GM12865 (cell line): ENCODE data around the gene SDR9C7.
"Not testable (repeated sequence)": the region's sequence is repeated elsewhere in the genome, so short reads cannot be mapped to it uniquely, and the experiment has no call there.

Experiments used
- DNase-seq: peaks from one replicate; pipeline ENCODE4 v3.0.0; 2010; ENCODE audit warnings: low read depth
- H3K4me3 ChIP-seq: 2 replicates; pipeline ENCODE4 v1.5.1; 2011; ENCODE audit warnings: mild to moderate bottlenecking, low read depth, low read length, control low read depth
- CTCF ChIP-seq: IDR thresholded peaks from 2 replicates; pipeline ENCODE4 v1.5.1; 2011; ENCODE audit warnings: low read length, control low read depth, low read depth, inconsistent platforms; ENCODE audit not compliant: insufficient read depth; ENCODE audit errors: missing control alignments

The SDR9C7 gene

GRCh38 chr12:56933826-56934625 lies at the start of gene SDR9C7:
Gene SDR9C7, minus strand, starts transcription at chr12:56934408. Its CDS starts 147 bp downstream, at chr12:56934261.
- TF ChIP-seq CTCF: no peak
- DNase-seq: no peak
- no peak within 1 kb of the TSS for H3K4me3 ChIP-seq

- no peak overlapping the region for H3K4me3 ChIP-seq
- no peak for DNase-seq
- no peak for TF ChIP-seq CTCF
Measured at GRCh38 chr12:56983386-56983785, 49.2 kb upstream of the SDR9C7 start.

GRCh38 chr12:56982578-56983236 lies 48.5 kb upstream of the SDR9C7 start:
- not testable (repeated sequence) for DNase-seq, H3K4me3 ChIP-seq

GRCh38 chr12:56980941-56981530 lies 46.8 kb upstream of the SDR9C7 start:
- TF ChIP-seq CTCF: no peak
- H3K4me3 ChIP-seq: no peak overlapping the region
- DNase-seq: no peak

GRCh38 chr12:56980268-56980667 lies 46.1 kb upstream of the SDR9C7 start:
- TF ChIP-seq CTCF: no peak
- H3K4me3 ChIP-seq: no peak overlapping the region
- no peak for DNase-seq

GRCh38 chr12:56979628-56980027 lies 45.4 kb upstream of the SDR9C7 start:
- no peak overlapping the region for H3K4me3 ChIP-seq
- no peak for DNase-seq
- no peak for TF ChIP-seq CTCF

- no peak for DNase-seq
- no peak for TF ChIP-seq CTCF
- H3K4me3 ChIP-seq: no peak overlapping the region
Measured at GRCh38 chr12:56978397-56979138, 44.4 kb upstream of the SDR9C7 start.

- not testable (repeated sequence) for DNase-seq, H3K4me3 ChIP-seq
Measured at GRCh38 chr12:56977361-56977760, 43.2 kb upstream of the SDR9C7 start.

GRCh38 chr12:56974224-56974623 lies 40.0 kb upstream of the SDR9C7 start:
- not testable (repeated sequence) for DNase-seq, H3K4me3 ChIP-seq

- DNase-seq, H3K4me3 ChIP-seq: not testable (repeated sequence)
Measured at GRCh38 chr12:56968910-56969309, 34.7 kb upstream of the SDR9C7 start.
